HEK293 (cell line): ENCODE measurements around the gene UBA52.

Experiments used
- EGR2 ChIP-seq: fragments of 450-650 bp; formaldehyde crosslinking; IDR thresholded peaks from 2 replicates; pipeline ENCODE4 v1.5.1; 2016; ENCODE audit warnings: low read depth, missing biosample characterization, missing genetic modification characterization
- GLI4 ChIP-seq: fragments of 450-650 bp; formaldehyde crosslinking; IDR thresholded peaks from 2 replicates; pipeline ENCODE4 v1.5.1; 2016; ENCODE audit warnings: missing biosample characterization, missing genetic modification characterization
- HOXC10 ChIP-seq: sonication (generic); formaldehyde crosslinking; IDR thresholded peaks from 2 replicates; pipeline ENCODE4 v1.8.1; 2023; ENCODE audit warnings: mild to moderate bottlenecking, missing genetic modification reagents
- KLF16 ChIP-seq: fragments of 450-650 bp; formaldehyde crosslinking; IDR thresholded peaks from 2 replicates; pipeline ENCODE4 v1.5.1; 2017; ENCODE audit warnings: missing biosample characterization, missing genetic modification characterization
- REPIN1 ChIP-seq: fragments of 450-650 bp; formaldehyde crosslinking; IDR thresholded peaks from 2 replicates; pipeline ENCODE4 v1.5.1; 2017; ENCODE audit warnings: missing biosample characterization, missing genetic modification characterization, low read depth
- ZBTB48 ChIP-seq: fragments of 450-650 bp; formaldehyde crosslinking; IDR thresholded peaks from 2 replicates; pipeline ENCODE4 v1.5.1; 2016; ENCODE audit warnings: missing biosample characterization, missing genetic modification characterization
- ZFHX2 ChIP-seq: fragments of 450-650 bp; formaldehyde crosslinking; conservative IDR thresholded peaks from 2 replicates; pipeline ENCODE4 v1.5.1; 2016; ENCODE audit warnings: missing biosample characterization, missing genetic modification characterization
- ZNF121 ChIP-seq: fragments of 450-650 bp; formaldehyde crosslinking; IDR thresholded peaks from 2 replicates; pipeline ENCODE4 v1.5.1; 2016; ENCODE audit warnings: missing biosample characterization, missing genetic modification characterization
- ZNF19 ChIP-seq: fragments of 450-650 bp; formaldehyde crosslinking; IDR thresholded peaks from 2 replicates; pipeline ENCODE4; 2016; ENCODE audit warnings: missing biosample characterization, missing genetic modification characterization, low read depth
- ZNF223 ChIP-seq: fragments of 450-650 bp; formaldehyde crosslinking; IDR thresholded peaks from 2 replicates; pipeline ENCODE4 v1.5.1; 2016; ENCODE audit warnings: missing biosample characterization, missing genetic modification characterization
- ZNF23 ChIP-seq: fragments of 450-650 bp; formaldehyde crosslinking; IDR thresholded peaks from 2 replicates; pipeline ENCODE4 v1.5.1; 2016; ENCODE audit warnings: missing biosample characterization, missing genetic modification characterization, borderline replicate concordance
- ZNF24 ChIP-seq: fragments of 450-650 bp; formaldehyde crosslinking; IDR thresholded peaks from 2 replicates; pipeline ENCODE4 v1.5.1; 2016; ENCODE audit warnings: missing biosample characterization, missing genetic modification characterization
- ZNF248 ChIP-seq: fragments of 450-650 bp; formaldehyde crosslinking; IDR thresholded peaks from 2 replicates; pipeline ENCODE4 v1.5.1; 2017; ENCODE audit warnings: missing biosample characterization, missing genetic modification characterization
- ZNF266 ChIP-seq: fragments of 450-650 bp; formaldehyde crosslinking; IDR thresholded peaks from 2 replicates; pipeline ENCODE4 v1.5.1; 2016; ENCODE audit warnings: missing biosample characterization, missing genetic modification characterization, low read depth
- ZNF404 ChIP-seq: fragments of 450-650 bp; formaldehyde crosslinking; IDR thresholded peaks from 2 replicates; pipeline ENCODE4 v1.5.1; 2017; ENCODE audit warnings: missing biosample characterization, missing genetic modification characterization
- ZNF416 ChIP-seq: fragments of 450-650 bp; formaldehyde crosslinking; IDR thresholded peaks from 2 replicates; pipeline ENCODE4 v1.5.1; 2016; ENCODE audit warnings: missing biosample characterization, missing genetic modification characterization
- ZNF548 ChIP-seq: fragments of 450-650 bp; formaldehyde crosslinking; IDR thresholded peaks from 2 replicates; pipeline ENCODE4 v1.5.1; 2016; ENCODE audit warnings: missing biosample characterization, missing genetic modification characterization
- ZNF596 ChIP-seq: fragments of 450-650 bp; IDR thresholded peaks from 2 replicates; pipeline ENCODE4 v1.5.0; 2018; ENCODE audit warnings: missing biosample characterization, mild to moderate bottlenecking, missing genetic modification characterization, moderate library complexity
- ZNF610 ChIP-seq: fragments of 450-650 bp; formaldehyde crosslinking; IDR thresholded peaks from 2 replicates; pipeline ENCODE4 v1.5.1; 2016; ENCODE audit warnings: missing biosample characterization, missing genetic modification characterization, borderline replicate concordance
- ZNF624 ChIP-seq: fragments of 450-650 bp; formaldehyde crosslinking; IDR thresholded peaks from 2 replicates; pipeline ENCODE4 v1.5.1; 2017; ENCODE audit warnings: missing biosample characterization, missing genetic modification characterization
- ZNF654 ChIP-seq: fragments of 450-650 bp; formaldehyde crosslinking; IDR thresholded peaks from 2 replicates; pipeline ENCODE4 v1.5.1; 2016; ENCODE audit warnings: low read depth, missing biosample characterization, missing genetic modification characterization
- ZNF670 ChIP-seq: fragments of 450-650 bp; formaldehyde crosslinking; IDR thresholded peaks from 2 replicates; pipeline ENCODE4 v1.5.1; 2016; ENCODE audit warnings: missing biosample characterization, missing genetic modification characterization, low read depth
- ZNF768 ChIP-seq: fragments of 450-650 bp; formaldehyde crosslinking; IDR thresholded peaks from 2 replicates; pipeline ENCODE4 v1.5.1; 2018; ENCODE audit warnings: missing biosample characterization, mild to moderate bottlenecking, missing genetic modification characterization
- ZNF776 ChIP-seq: fragments of 450-650 bp; formaldehyde crosslinking; IDR thresholded peaks from 2 replicates; pipeline ENCODE4 v1.5.0; 2017; ENCODE audit warnings: missing biosample characterization, missing genetic modification characterization, borderline replicate concordance
- ZNF777 ChIP-seq: fragments of 450-650 bp; formaldehyde crosslinking; IDR thresholded peaks from 2 replicates; pipeline ENCODE4 v1.5.1; 2017; ENCODE audit warnings: missing biosample characterization, missing genetic modification characterization, borderline replicate concordance
- ZNF791 ChIP-seq: fragments of 450-650 bp; formaldehyde crosslinking; IDR thresholded peaks from 2 replicates; pipeline ENCODE4 v1.5.1; 2016; ENCODE audit warnings: missing biosample characterization, missing genetic modification characterization
- ZNF830 ChIP-seq: fragments of 450-650 bp; IDR thresholded peaks from 2 replicates; pipeline ENCODE4 v1.5.0; 2018; ENCODE audit warnings: missing biosample characterization, missing genetic modification characterization, low read depth, mild to moderate bottlenecking, moderate library complexity
- ZSCAN23 ChIP-seq: fragments of 450-650 bp; formaldehyde crosslinking; IDR thresholded peaks from 2 replicates; pipeline ENCODE4 v1.5.1; 2016; ENCODE audit warnings: missing biosample characterization, missing genetic modification characterization
- TF ChIP-seq, protein P1 (sequence below): fragments of 450-650 bp; formaldehyde crosslinking; IDR thresholded peaks from 2 replicates; pipeline ENCODE4 v1.5.0; 2017; ENCODE audit warnings: missing biosample characterization, missing genetic modification characterization, borderline replicate concordance
- TF ChIP-seq, protein P2 (sequence below): fragments of 450-650 bp; formaldehyde crosslinking; IDR thresholded peaks from 2 replicates; pipeline ENCODE4 v1.5.1; 2017; ENCODE audit warnings: missing biosample characterization, missing genetic modification characterization
- TF ChIP-seq, protein P3 (sequence below): fragments of 450-650 bp; IDR thresholded peaks from 2 replicates; pipeline ENCODE4 v1.5.1; 2018; ENCODE audit warnings: missing biosample characterization, mild to moderate bottlenecking, missing genetic modification characterization
- TF ChIP-seq, protein P4 (sequence below): fragments of 450-650 bp; formaldehyde crosslinking; IDR thresholded peaks from 2 replicates; pipeline ENCODE4 v1.5.1; 2016; ENCODE audit warnings: missing biosample characterization, missing genetic modification characterization
- TF ChIP-seq, protein P5 (sequence below): fragments of 450-650 bp; IDR thresholded peaks from 2 replicates; pipeline ENCODE4 v1.5.1; 2018; ENCODE audit warnings: missing biosample characterization, missing genetic modification characterization

Gene UBA52

DNA sequence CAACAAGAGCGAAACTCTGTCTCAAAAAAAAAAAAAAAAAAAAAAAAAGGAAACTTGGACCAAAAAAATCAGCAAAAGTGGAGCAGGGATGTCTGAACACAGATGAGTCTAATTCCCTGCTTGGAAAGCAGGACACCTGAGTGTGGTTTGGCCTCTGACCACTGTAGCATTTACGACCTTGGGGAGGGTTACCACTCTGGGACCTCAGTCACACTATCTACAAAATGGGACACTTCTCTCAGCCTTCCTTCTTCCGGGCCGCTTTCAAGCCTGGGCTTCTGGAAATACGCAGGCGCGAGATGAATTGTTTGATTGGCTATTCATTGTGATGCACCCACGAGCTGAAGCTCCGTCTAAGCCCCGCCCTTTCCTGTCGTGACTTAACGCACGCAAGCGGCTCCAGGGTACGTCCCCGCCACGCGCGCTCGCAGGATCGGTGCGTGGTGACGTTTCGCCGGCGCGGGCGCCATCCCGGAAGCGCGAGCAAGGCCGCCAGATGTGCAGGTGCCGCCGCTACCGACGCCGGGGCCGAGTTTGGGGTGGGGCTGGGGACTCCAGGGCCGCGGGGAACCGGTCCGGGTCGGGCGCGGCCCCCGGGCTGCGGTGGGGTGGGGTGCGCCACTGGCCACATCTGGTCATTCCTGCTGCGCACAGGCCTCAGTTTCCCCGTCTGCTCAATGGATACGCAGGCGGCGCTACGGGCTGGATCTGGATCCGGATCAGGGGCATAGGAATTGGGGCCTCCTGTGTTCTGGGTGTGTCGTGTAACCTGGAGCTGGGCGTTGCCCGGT lies 14.1 kb upstream of the UBA52 start, which contains the start of gene KXD1 (continued):
- TF ChIP-seq, protein P1, sequence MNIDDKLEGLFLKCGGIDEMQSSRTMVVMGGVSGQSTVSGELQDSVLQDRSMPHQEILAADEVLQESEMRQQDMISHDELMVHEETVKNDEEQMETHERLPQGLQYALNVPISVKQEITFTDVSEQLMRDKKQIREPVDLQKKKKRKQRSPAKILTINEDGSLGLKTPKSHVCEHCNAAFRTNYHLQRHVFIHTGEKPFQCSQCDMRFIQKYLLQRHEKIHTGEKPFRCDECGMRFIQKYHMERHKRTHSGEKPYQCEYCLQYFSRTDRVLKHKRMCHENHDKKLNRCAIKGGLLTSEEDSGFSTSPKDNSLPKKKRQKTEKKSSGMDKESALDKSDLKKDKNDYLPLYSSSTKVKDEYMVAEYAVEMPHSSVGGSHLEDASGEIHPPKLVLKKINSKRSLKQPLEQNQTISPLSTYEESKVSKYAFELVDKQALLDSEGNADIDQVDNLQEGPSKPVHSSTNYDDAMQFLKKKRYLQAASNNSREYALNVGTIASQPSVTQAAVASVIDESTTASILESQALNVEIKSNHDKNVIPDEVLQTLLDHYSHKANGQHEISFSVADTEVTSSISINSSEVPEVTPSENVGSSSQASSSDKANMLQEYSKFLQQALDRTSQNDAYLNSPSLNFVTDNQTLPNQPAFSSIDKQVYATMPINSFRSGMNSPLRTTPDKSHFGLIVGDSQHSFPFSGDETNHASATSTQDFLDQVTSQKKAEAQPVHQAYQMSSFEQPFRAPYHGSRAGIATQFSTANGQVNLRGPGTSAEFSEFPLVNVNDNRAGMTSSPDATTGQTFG = 0 out of 2 replicates have a peak, but pooled peaks have one; percentile 15
- TF ChIP-seq ZNF23 (tag by site-specific recombination) = no peak
- TF ChIP-seq ZNF670 (tag by site-specific recombination) = no peak
- TF ChIP-seq ZNF416 (tag by site-specific recombination) = no peak
- no peak for TF ChIP-seq ZNF596 (tag by site-specific recombination)
- peak; percentile 61; the same call in 1 of the 2 replicates for TF ChIP-seq GLI4 (tag by site-specific recombination)
- no peak for TF ChIP-seq ZNF266 (tag by site-specific recombination)
- no peak for TF ChIP-seq ZNF19 (tag by site-specific recombination)
- no peak for TF ChIP-seq EGR2 (tag by site-specific recombination)
- no peak for TF ChIP-seq ZNF248 (tag by site-specific recombination)
- peak; percentile 69; the same call in 1 of the 2 replicates for TF ChIP-seq ZNF121 (tag by site-specific recombination)
- no peak for TF ChIP-seq ZNF830 (tag by site-specific recombination)
- TF ChIP-seq ZNF223 (tag by site-specific recombination) = no peak
- no peak for TF ChIP-seq ZNF610 (tag by site-specific recombination)
- TF ChIP-seq ZNF24 (tag by site-specific recombination) = peak; percentile 90
- TF ChIP-seq ZNF776 (tag by site-specific recombination) = no peak
- TF ChIP-seq HOXC10 (CRISPR knock-in tag) = no peak
- no peak for TF ChIP-seq ZNF404 (tag by site-specific recombination)
- TF ChIP-seq REPIN1 (tag by site-specific recombination) = no peak
- no peak for TF ChIP-seq ZNF791
- TF ChIP-seq ZNF624 (tag by site-specific recombination) = no peak
- TF ChIP-seq, protein P2, sequence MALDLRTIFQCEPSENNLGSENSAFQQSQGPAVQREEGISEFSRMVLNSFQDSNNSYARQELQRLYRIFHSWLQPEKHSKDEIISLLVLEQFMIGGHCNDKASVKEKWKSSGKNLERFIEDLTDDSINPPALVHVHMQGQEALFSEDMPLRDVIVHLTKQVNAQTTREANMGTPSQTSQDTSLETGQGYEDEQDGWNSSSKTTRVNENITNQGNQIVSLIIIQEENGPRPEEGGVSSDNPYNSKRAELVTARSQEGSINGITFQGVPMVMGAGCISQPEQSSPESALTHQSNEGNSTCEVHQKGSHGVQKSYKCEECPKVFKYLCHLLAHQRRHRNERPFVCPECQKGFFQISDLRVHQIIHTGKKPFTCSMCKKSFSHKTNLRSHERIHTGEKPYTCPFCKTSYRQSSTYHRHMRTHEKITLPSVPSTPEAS (tag by site-specific recombination) = peak; percentile 34; the same call in 1 of the 2 replicates
- TF ChIP-seq, protein P3, sequence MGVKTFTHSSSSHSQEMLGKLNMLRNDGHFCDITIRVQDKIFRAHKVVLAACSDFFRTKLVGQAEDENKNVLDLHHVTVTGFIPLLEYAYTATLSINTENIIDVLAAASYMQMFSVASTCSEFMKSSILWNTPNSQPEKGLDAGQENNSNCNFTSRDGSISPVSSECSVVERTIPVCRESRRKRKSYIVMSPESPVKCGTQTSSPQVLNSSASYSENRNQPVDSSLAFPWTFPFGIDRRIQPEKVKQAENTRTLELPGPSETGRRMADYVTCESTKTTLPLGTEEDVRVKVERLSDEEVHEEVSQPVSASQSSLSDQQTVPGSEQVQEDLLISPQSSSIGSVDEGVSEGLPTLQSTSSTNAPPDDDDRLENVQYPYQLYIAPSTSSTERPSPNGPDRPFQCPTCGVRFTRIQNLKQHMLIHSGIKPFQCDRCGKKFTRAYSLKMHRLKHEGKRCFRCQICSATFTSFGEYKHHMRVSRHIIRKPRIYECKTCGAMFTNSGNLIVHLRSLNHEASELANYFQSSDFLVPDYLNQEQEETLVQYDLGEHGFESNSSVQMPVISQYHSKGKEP (tag by site-specific recombination) = no peak
- TF ChIP-seq ZNF548 (tag by site-specific recombination) = no peak
- TF ChIP-seq ZSCAN23 (tag by site-specific recombination) = 0 out of 2 replicates have a peak, but pooled peaks have one; percentile 34
- TF ChIP-seq ZNF777 (tag by site-specific recombination) = no peak
- peak; percentile 19; the same call in 1 of the 2 replicates for TF ChIP-seq KLF16
- TF ChIP-seq ZNF768 (tag by site-specific recombination) = no peak
- TF ChIP-seq ZFHX2 (tag by site-specific recombination) = no peak
- TF ChIP-seq ZNF654 (tag by site-specific recombination) = no peak
- TF ChIP-seq, protein P4, sequence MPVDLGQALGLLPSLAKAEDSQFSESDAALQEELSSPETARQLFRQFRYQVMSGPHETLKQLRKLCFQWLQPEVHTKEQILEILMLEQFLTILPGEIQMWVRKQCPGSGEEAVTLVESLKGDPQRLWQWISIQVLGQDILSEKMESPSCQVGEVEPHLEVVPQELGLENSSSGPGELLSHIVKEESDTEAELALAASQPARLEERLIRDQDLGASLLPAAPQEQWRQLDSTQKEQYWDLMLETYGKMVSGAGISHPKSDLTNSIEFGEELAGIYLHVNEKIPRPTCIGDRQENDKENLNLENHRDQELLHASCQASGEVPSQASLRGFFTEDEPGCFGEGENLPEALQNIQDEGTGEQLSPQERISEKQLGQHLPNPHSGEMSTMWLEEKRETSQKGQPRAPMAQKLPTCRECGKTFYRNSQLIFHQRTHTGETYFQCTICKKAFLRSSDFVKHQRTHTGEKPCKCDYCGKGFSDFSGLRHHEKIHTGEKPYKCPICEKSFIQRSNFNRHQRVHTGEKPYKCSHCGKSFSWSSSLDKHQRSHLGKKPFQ (tag by site-specific recombination) = 0 out of 2 replicates have a peak, but pooled peaks have one; percentile 35
- TF ChIP-seq, protein P5, sequence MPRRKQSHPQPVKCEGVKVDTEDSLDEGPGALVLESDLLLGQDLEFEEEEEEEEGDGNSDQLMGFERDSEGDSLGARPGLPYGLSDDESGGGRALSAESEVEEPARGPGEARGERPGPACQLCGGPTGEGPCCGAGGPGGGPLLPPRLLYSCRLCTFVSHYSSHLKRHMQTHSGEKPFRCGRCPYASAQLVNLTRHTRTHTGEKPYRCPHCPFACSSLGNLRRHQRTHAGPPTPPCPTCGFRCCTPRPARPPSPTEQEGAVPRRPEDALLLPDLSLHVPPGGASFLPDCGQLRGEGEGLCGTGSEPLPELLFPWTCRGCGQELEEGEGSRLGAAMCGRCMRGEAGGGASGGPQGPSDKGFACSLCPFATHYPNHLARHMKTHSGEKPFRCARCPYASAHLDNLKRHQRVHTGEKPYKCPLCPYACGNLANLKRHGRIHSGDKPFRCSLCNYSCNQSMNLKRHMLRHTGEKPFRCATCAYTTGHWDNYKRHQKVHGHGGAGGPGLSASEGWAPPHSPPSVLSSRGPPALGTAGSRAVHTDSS (tag by site-specific recombination) = peak; percentile 61
- TF ChIP-seq ZBTB48 (tag by site-specific recombination) = no peak
